ENCODE results near the gene CYP4V2. TPM values are rescaled to one million over a fixed set of nuclear protein-coding genes. Genes with fewer than 3 reads are reported as not detected.

CYP4V2 gene
- total RNA-seq, 1 experiment from 2014 or later: 2.0 TPM

DNA sequence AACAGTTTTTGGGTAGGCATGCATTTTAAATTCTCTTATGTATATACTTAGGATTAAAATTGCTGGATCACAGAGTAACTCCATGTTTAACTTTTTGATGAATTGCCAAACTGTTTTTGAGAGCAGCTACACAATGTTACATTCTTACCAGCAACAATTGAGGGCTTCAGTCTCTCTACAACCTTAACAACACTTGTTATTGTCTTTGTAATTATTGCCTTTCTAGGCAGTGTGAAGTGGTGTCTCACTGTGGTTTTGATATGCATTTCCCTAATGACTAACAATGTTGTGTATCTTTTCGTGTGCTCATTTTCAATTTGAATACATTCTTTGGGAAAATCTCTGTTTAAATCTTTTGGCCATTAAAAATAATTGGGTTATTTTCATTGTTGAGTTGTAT is 57.3 kb downstream of the CYP4V2 start (continued):
- TF ChIP-seq ETV6 (CRISPR knock-in tag; IDR thresholded peaks at IDR 0.05): no peak
- TF ChIP-seq ZNF512 (CRISPR knock-in tag; IDR thresholded peaks at IDR 0.05; ENCODE audit: borderline replicate concordance): no peak
- peak; percentile 67; the same call in 1 of the 2 replicates for TF ChIP-seq FOXK1 (CRISPR knock-in tag; IDR thresholded peaks at IDR 0.05)
- TF ChIP-seq TEAD1 (CRISPR knock-in tag; IDR thresholded peaks at IDR 0.05): peak; percentile 51; the same call in 1 of the 2 replicates

DNA sequence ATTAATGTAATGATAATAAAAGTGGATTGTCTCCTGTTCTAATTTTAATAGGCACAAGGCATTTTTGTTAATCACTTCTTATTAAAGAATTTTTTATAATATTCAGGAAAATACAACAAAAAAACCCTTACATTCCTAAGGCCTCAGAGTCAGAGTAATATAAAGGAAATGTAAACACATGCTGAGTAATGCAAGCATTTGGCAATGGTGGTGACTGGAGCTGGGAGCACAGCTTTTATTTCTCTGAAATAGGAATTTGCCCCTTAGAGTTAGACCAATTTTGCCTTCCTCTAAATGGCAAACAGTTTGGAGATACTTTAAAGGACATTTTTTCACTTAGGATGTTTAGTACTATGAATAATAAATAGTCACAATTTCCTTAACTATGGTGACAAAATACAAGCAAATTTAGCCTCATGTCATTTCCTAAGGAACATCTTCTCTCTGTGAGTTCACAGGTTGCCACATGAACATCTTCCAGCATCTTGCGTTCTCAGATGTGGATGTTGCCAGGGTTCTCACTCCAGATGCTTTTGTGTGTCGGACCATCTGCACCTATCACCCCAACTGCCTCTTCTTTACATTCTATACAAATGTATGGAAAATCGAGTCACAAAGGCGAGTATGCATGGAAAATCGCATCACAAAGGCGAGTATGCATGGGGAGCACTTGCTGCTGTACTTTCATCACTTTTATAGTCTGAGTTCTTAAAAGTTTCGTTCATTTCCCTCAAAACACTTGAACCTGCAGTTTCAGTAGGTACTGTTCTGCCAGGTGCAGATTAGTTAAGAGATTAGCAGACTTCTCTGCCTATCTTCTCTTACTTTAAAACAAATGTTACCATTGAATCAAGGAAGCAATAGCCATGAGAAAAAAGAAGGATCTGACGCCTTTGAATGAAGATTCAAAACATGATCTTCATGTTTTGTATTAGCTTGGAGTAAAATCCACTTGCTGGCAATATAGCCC is 58.7 kb downstream of the CYP4V2 start:
- H3K27ac Mint-ChIP-seq: peak overlapping the region; percentile 100
- H3K4me1 Mint-ChIP-seq: peaks cover 56% of the 10 kb centered on the region
- H3K4me3 Mint-ChIP-seq: peak overlapping the region; percentile 56
- ChIA-PET POLR2A (interaction anchor here (2.8 kb wide), 1 partner anchor 17 kb away, joined by 13 read pairs; the partner anchor contains the start of gene F11), CTCF (interaction anchor here (1.0 kb wide), 1 partner anchor 15 kb away, joined by 3 read pairs; the partner anchor contains the start of gene F11)
- DNase-seq (ENCODE audit: low spot score): no peak
- peaks cover 3% of the 10 kb centered on the region; the same call in 1 of the 2 replicates for H3K27me3 Mint-ChIP-seq (ENCODE audit: low read depth)
- peaks cover 5% of the 10 kb centered on the region; the same call in 1 of the 2 replicates for H3K9me3 Mint-ChIP-seq
- H3K36me3 Mint-ChIP-seq: peaks cover 12% of the 10 kb centered on the region
- ATAC-seq: peak; percentile 67
- TF ChIP-seq, protein P1, sequence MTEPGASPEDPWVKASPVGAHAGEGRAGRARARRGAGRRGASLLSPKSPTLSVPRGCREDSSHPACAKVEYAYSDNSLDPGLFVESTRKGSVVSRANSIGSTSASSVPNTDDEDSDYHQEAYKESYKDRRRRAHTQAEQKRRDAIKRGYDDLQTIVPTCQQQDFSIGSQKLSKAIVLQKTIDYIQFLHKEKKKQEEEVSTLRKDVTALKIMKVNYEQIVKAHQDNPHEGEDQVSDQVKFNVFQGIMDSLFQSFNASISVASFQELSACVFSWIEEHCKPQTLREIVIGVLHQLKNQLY (CRISPR knock-in tag; IDR thresholded peaks at IDR 0.05): no peak
- TF ChIP-seq ZNF671 (CRISPR knock-in tag; IDR thresholded peaks at IDR 0.05) (no peak), ZNF423 (CRISPR knock-in tag; IDR thresholded peaks at IDR 0.05) (no peak), USF1 (CRISPR knock-in tag; IDR thresholded peaks at IDR 0.05) (no peak), JAZF1 (CRISPR knock-in tag; IDR thresholded peaks at IDR 0.05) (no peak), CBFB (CRISPR knock-in tag; IDR thresholded peaks at IDR 0.05; ENCODE audit: low read depth) (no peak), AFF4 (CRISPR knock-in tag; IDR thresholded peaks at IDR 0.05; ENCODE audit: borderline replicate concordance) (peak; percentile 29; the same call in 1 of the 2 replicates), ZBTB21 (CRISPR knock-in tag; IDR thresholded peaks at IDR 0.05; ENCODE audit: borderline replicate concordance) (peak; percentile 68; the same call in 1 of the 2 replicates), TEAD4 (CRISPR knock-in tag; IDR thresholded peaks at IDR 0.05) (no peak), MXD4 (CRISPR knock-in tag; IDR thresholded peaks at IDR 0.05; ENCODE audit: borderline replicate concordance) (no peak)
- TF ChIP-seq, protein P2, sequence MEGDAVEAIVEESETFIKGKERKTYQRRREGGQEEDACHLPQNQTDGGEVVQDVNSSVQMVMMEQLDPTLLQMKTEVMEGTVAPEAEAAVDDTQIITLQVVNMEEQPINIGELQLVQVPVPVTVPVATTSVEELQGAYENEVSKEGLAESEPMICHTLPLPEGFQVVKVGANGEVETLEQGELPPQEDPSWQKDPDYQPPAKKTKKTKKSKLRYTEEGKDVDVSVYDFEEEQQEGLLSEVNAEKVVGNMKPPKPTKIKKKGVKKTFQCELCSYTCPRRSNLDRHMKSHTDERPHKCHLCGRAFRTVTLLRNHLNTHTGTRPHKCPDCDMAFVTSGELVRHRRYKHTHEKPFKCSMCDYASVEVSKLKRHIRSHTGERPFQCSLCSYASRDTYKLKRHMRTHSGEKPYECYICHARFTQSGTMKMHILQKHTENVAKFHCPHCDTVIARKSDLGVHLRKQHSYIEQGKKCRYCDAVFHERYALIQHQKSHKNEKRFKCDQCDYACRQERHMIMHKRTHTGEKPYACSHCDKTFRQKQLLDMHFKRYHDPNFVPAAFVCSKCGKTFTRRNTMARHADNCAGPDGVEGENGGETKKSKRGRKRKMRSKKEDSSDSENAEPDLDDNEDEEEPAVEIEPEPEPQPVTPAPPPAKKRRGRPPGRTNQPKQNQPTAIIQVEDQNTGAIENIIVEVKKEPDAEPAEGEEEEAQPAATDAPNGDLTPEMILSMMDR (IDR thresholded peaks at IDR 0.05): no peak
- TF ChIP-seq, protein P3, sequence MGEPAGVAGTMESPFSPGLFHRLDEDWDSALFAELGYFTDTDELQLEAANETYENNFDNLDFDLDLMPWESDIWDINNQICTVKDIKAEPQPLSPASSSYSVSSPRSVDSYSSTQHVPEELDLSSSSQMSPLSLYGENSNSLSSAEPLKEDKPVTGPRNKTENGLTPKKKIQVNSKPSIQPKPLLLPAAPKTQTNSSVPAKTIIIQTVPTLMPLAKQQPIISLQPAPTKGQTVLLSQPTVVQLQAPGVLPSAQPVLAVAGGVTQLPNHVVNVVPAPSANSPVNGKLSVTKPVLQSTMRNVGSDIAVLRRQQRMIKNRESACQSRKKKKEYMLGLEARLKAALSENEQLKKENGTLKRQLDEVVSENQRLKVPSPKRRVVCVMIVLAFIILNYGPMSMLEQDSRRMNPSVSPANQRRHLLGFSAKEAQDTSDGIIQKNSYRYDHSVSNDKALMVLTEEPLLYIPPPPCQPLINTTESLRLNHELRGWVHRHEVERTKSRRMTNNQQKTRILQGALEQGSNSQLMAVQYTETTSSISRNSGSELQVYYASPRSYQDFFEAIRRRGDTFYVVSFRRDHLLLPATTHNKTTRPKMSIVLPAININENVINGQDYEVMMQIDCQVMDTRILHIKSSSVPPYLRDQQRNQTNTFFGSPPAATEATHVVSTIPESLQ (CRISPR knock-in tag; IDR thresholded peaks at IDR 0.05): no peak
- TF ChIP-seq, protein P4, sequence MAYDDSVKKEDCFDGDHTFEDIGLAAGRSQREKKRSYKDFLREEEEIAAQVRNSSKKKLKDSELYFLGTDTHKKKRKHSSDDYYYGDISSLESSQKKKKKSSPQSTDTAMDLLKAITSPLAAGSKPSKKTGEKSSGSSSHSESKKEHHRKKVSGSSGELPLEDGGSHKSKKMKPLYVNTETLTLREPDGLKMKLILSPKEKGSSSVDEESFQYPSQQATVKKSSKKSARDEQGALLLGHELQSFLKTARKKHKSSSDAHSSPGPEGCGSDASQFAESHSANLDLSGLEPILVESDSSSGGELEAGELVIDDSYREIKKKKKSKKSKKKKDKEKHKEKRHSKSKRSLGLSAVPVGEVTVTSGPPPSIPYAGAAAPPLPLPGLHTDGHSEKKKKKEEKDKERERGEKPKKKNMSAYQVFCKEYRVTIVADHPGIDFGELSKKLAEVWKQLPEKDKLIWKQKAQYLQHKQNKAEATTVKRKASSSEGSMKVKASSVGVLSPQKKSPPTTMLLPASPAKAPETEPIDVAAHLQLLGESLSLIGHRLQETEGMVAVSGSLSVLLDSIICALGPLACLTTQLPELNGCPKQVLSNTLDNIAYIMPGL (CRISPR knock-in tag; IDR thresholded peaks at IDR 0.05): no peak
- TF ChIP-seq, protein P5, sequence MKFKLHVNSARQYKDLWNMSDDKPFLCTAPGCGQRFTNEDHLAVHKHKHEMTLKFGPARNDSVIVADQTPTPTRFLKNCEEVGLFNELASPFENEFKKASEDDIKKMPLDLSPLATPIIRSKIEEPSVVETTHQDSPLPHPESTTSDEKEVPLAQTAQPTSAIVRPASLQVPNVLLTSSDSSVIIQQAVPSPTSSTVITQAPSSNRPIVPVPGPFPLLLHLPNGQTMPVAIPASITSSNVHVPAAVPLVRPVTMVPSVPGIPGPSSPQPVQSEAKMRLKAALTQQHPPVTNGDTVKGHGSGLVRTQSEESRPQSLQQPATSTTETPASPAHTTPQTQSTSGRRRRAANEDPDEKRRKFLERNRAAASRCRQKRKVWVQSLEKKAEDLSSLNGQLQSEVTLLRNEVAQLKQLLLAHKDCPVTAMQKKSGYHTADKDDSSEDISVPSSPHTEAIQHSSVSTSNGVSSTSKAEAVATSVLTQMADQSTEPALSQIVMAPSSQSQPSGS (CRISPR knock-in tag; IDR thresholded peaks at IDR 0.05; ENCODE audit: borderline replicate concordance, low read depth): no peak
